Measurements from ENCODE around the gene BNIP3.

The BNIP3 gene

GRCh38 chr10:131998845-131999681, 17.3 kb upstream of the BNIP3 start:
- H3K9me3 ChIP-seq (ENCODE audit: control insufficient read depth, insufficient read depth, low read length) = no peaks in the 10 kb centered on the region
- H3K27ac ChIP-seq (ENCODE audit: low read depth, low read length) = no peak overlapping the region
- H3K36me3 ChIP-seq (ENCODE audit: control insufficient read depth, low read length) = no peaks in the 10 kb centered on the region
- no peaks in the 10 kb centered on the region for H3F3A ChIP-seq (ENCODE audit: control insufficient read depth, insufficient read depth)
- no peaks in the 10 kb centered on the region for H3K79me2 ChIP-seq (ENCODE audit: control insufficient read depth, low read length)
- H3K4me2 ChIP-seq (ENCODE audit: low read length) = no peak overlapping the region
- no peaks in the 10 kb centered on the region for H3K27me3 ChIP-seq (ENCODE audit: control insufficient read depth, low read length)
- H3K9me2 ChIP-seq (replicated peaks; ENCODE audit: control insufficient read depth, low read length) = no peaks in the 10 kb centered on the region
- no peaks in the 10 kb centered on the region for H4K20me1 ChIP-seq (ENCODE audit: control insufficient read depth, insufficient read depth, low read depth, low read length)
- H3K4me1 ChIP-seq (ENCODE audit: control insufficient read depth, low read length) = no peaks in the 10 kb centered on the region
- H3K4me3 ChIP-seq (ENCODE audit: low read length) = no peak overlapping the region
- TF ChIP-seq, protein P1, sequence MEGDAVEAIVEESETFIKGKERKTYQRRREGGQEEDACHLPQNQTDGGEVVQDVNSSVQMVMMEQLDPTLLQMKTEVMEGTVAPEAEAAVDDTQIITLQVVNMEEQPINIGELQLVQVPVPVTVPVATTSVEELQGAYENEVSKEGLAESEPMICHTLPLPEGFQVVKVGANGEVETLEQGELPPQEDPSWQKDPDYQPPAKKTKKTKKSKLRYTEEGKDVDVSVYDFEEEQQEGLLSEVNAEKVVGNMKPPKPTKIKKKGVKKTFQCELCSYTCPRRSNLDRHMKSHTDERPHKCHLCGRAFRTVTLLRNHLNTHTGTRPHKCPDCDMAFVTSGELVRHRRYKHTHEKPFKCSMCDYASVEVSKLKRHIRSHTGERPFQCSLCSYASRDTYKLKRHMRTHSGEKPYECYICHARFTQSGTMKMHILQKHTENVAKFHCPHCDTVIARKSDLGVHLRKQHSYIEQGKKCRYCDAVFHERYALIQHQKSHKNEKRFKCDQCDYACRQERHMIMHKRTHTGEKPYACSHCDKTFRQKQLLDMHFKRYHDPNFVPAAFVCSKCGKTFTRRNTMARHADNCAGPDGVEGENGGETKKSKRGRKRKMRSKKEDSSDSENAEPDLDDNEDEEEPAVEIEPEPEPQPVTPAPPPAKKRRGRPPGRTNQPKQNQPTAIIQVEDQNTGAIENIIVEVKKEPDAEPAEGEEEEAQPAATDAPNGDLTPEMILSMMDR (IDR thresholded peaks at IDR 0.05; ENCODE audit: low read depth, low read length, poor library complexity, severe bottlenecking) = no peak
- TF ChIP-seq EZH2phosphoT487 (IDR thresholded peaks at IDR 0.05; ENCODE audit: borderline replicate concordance, low read length) = no peak

DNA sequence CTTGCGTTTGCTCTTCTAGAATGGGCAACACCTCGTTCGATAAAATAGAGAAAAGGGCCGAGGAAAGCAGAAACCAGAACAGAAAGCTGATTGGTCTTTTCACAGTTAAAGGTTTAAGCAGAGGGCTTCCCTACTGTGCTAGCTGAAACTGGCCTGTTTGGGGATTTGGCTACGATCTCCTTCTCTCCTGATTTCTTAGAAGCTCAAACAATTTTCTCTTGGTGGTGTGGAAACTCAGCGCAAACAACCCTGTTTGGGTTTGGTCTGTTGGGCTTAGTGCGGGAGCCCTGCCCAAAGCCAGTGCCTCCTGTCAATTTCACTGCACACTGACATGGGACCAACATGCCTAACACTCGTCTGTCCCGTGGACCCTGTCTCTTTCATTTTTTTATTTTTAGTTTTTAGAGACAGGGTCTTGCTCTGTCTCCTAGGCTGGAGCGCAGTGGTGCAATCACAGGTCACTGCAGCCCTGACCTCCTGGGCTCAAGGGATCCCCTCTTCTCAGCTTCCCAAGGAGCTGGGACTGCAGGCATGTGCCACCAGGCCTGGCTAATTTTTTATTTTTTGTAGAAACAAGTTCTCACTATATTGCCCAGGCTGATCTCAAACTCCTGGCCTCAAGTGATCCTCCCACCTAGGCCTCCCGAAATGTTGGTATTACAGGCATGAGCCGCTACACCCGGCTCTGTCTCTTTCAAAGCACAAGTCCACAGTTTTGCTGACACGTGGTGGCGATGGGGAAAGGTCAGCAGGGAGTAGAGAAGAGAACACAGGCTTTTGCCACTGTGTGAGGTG, 16.5 kb upstream of the BNIP3 start:
- no peak overlapping the region for H3K4me2 ChIP-seq (ENCODE audit: low read length)
- H3K27me3 ChIP-seq (ENCODE audit: control insufficient read depth, low read length) = no peaks in the 10 kb centered on the region
- H3K27ac ChIP-seq (ENCODE audit: low read depth, low read length) = no peak overlapping the region
- H3K4me1 ChIP-seq (ENCODE audit: control insufficient read depth, low read length) = no peaks in the 10 kb centered on the region
- H3K79me2 ChIP-seq (ENCODE audit: control insufficient read depth, low read length) = no peaks in the 10 kb centered on the region
- H4K20me1 ChIP-seq (ENCODE audit: control insufficient read depth, insufficient read depth, low read depth, low read length) = no peaks in the 10 kb centered on the region
- H3F3A ChIP-seq (ENCODE audit: control insufficient read depth, insufficient read depth) = no peaks in the 10 kb centered on the region
- TF ChIP-seq, protein P1 (IDR thresholded peaks at IDR 0.05; ENCODE audit: low read depth, low read length, poor library complexity, severe bottlenecking) = no peak
- no peak for TF ChIP-seq EZH2phosphoT487 (IDR thresholded peaks at IDR 0.05; ENCODE audit: borderline replicate concordance, low read length)
- H3K36me3 ChIP-seq (ENCODE audit: control insufficient read depth, low read length) = no peaks in the 10 kb centered on the region
- H3K4me3 ChIP-seq (ENCODE audit: low read length) = no peak overlapping the region
- no peaks in the 10 kb centered on the region for H3K9me2 ChIP-seq (replicated peaks; ENCODE audit: control insufficient read depth, low read length)
- no peaks in the 10 kb centered on the region for H3K9me3 ChIP-seq (ENCODE audit: control insufficient read depth, insufficient read depth, low read length)

GRCh38 chr10:131997366-131998049, 15.8 kb upstream of the BNIP3 start:
- H3F3A ChIP-seq (ENCODE audit: control insufficient read depth, insufficient read depth) = no peaks in the 10 kb centered on the region
- H3K4me2 ChIP-seq (ENCODE audit: low read length) = no peak overlapping the region
- no peaks in the 10 kb centered on the region for H3K36me3 ChIP-seq (ENCODE audit: control insufficient read depth, low read length)
- H3K9me2 ChIP-seq (replicated peaks; ENCODE audit: control insufficient read depth, low read length) = no peaks in the 10 kb centered on the region
- no peaks in the 10 kb centered on the region for H3K79me2 ChIP-seq (ENCODE audit: control insufficient read depth, low read length)
- H3K27ac ChIP-seq (ENCODE audit: low read depth, low read length) = no peak overlapping the region
- TF ChIP-seq, protein P1 (IDR thresholded peaks at IDR 0.05; ENCODE audit: low read depth, low read length, poor library complexity, severe bottlenecking) = no peak
- TF ChIP-seq EZH2phosphoT487 (IDR thresholded peaks at IDR 0.05; ENCODE audit: borderline replicate concordance, low read length) = no peak
- no peaks in the 10 kb centered on the region for H3K27me3 ChIP-seq (ENCODE audit: control insufficient read depth, low read length)
- H3K4me1 ChIP-seq (ENCODE audit: control insufficient read depth, low read length) = no peaks in the 10 kb centered on the region
- no peaks in the 10 kb centered on the region for H3K9me3 ChIP-seq (ENCODE audit: control insufficient read depth, insufficient read depth, low read length)
- H4K20me1 ChIP-seq (ENCODE audit: control insufficient read depth, insufficient read depth, low read depth, low read length) = no peaks in the 10 kb centered on the region
- no peak overlapping the region for H3K4me3 ChIP-seq (ENCODE audit: low read length)

Measured in DOHH2 (cell line).